ENCODE measurements around the gene DISC1.

The DISC1 gene

GRCh38 chr1:231735411-231735810 lies 108.8 kb downstream of the DISC1 start:
- Histone ChIP-seq H3F3A (ENCODE audit: insufficient read depth) (no peaks in the 10 kb centered on the region), H2AFZ (ENCODE audit: low read depth, low read length, severe bottlenecking) (no peak overlapping the region), H3K27ac (ENCODE audit: low read depth, low read length) (no peak overlapping the region), H3K9me3 (ENCODE audit: insufficient read depth, low read length) (no peaks in the 10 kb centered on the region), H3K9me2 (replicated peaks; ENCODE audit: insufficient read depth, low read length) (no peaks in the 10 kb centered on the region), H3K79me2 (ENCODE audit: insufficient read depth, low read length) (no peaks in the 10 kb centered on the region), H3K9ac (ENCODE audit: low read length) (no peak overlapping the region), H3K4me2 (ENCODE audit: low read depth, low read length, poor library complexity, severe bottlenecking) (no peak overlapping the region), H3K4me3 (ENCODE audit: insufficient read depth, low read length, poor library complexity, severe bottlenecking) (no peak overlapping the region), H3K27me3 (ENCODE audit: low read length) (no peaks in the 10 kb centered on the region), H4K20me1 (ENCODE audit: low read depth, low read length) (no peaks in the 10 kb centered on the region), H3K36me3 (ENCODE audit: low read length) (no peaks in the 10 kb centered on the region)
- TF ChIP-seq CTCF (IDR thresholded peaks at IDR 0.05; ENCODE audit: insufficient read depth, low read length, poor library complexity, severe bottlenecking) (no peak), EZH2phosphoT487 (conservative IDR thresholded peaks at IDR 0.05; ENCODE audit: low read length) (no peak)

- Histone ChIP-seq H3K4me2 (ENCODE audit: low read depth, low read length, poor library complexity, severe bottlenecking) (no peak overlapping the region), H4K20me1 (ENCODE audit: low read depth, low read length) (no peaks in the 10 kb centered on the region), H3F3A (ENCODE audit: insufficient read depth) (no peaks in the 10 kb centered on the region), H3K36me3 (ENCODE audit: low read length) (no peaks in the 10 kb centered on the region), H3K9ac (ENCODE audit: low read length) (no peak overlapping the region), H3K9me2 (replicated peaks; ENCODE audit: insufficient read depth, low read length) (no peaks in the 10 kb centered on the region), H2AFZ (ENCODE audit: low read depth, low read length, severe bottlenecking) (no peak overlapping the region), H3K27me3 (ENCODE audit: low read length) (no peaks in the 10 kb centered on the region), H3K27ac (ENCODE audit: low read depth, low read length) (no peak overlapping the region), H3K79me2 (ENCODE audit: insufficient read depth, low read length) (no peaks in the 10 kb centered on the region), H3K9me3 (ENCODE audit: insufficient read depth, low read length) (no peaks in the 10 kb centered on the region), H3K4me3 (ENCODE audit: insufficient read depth, low read length, poor library complexity, severe bottlenecking) (no peak overlapping the region)
- TF ChIP-seq CTCF (IDR thresholded peaks at IDR 0.05; ENCODE audit: insufficient read depth, low read length, poor library complexity, severe bottlenecking) = no peak
Measured at GRCh38 chr1:231735941-231736340, 109.4 kb downstream of the DISC1 start.

- Histone ChIP-seq H3K36me3 (ENCODE audit: low read length) (no peaks in the 10 kb centered on the region), H3K9me2 (replicated peaks; ENCODE audit: insufficient read depth, low read length) (no peaks in the 10 kb centered on the region), H3K27ac (ENCODE audit: low read depth, low read length) (no peak overlapping the region), H3K4me2 (ENCODE audit: low read depth, low read length, poor library complexity, severe bottlenecking) (no peak overlapping the region), H3F3A (ENCODE audit: insufficient read depth) (no peaks in the 10 kb centered on the region), H3K27me3 (ENCODE audit: low read length) (no peaks in the 10 kb centered on the region), H3K4me3 (ENCODE audit: insufficient read depth, low read length, poor library complexity, severe bottlenecking) (no peak overlapping the region), H3K79me2 (ENCODE audit: insufficient read depth, low read length) (no peaks in the 10 kb centered on the region), H3K9ac (ENCODE audit: low read length) (no peak overlapping the region), H2AFZ (ENCODE audit: low read depth, low read length, severe bottlenecking) (no peak overlapping the region), H4K20me1 (ENCODE audit: low read depth, low read length) (no peaks in the 10 kb centered on the region), H3K9me3 (ENCODE audit: insufficient read depth, low read length) (no peaks in the 10 kb centered on the region)
- TF ChIP-seq CTCF (IDR thresholded peaks at IDR 0.05; ENCODE audit: insufficient read depth, low read length, poor library complexity, severe bottlenecking) (no peak), EZH2phosphoT487 (conservative IDR thresholded peaks at IDR 0.05; ENCODE audit: low read length) (no peak)
Measured at GRCh38 chr1:231736464-231736863, 109.9 kb downstream of the DISC1 start.

GRCh38 chr1:231738554-231738953 lies 112.0 kb downstream of the DISC1 start:
- no peaks in the 10 kb centered on the region for H3F3A ChIP-seq (ENCODE audit: insufficient read depth)
- H3K27ac ChIP-seq (ENCODE audit: low read depth, low read length) = no peak overlapping the region
- H3K9me3 ChIP-seq (ENCODE audit: insufficient read depth, low read length) = no peaks in the 10 kb centered on the region
- H3K9me2 ChIP-seq (replicated peaks; ENCODE audit: insufficient read depth, low read length) = no peaks in the 10 kb centered on the region
- H3K27me3 ChIP-seq (ENCODE audit: low read length) = no peaks in the 10 kb centered on the region
- H3K79me2 ChIP-seq (ENCODE audit: insufficient read depth, low read length) = no peaks in the 10 kb centered on the region
- no peak overlapping the region for H2AFZ ChIP-seq (ENCODE audit: low read depth, low read length, severe bottlenecking)
- H3K4me2 ChIP-seq (ENCODE audit: low read depth, low read length, poor library complexity, severe bottlenecking) = no peak overlapping the region
- no peak for TF ChIP-seq CTCF (IDR thresholded peaks at IDR 0.05; ENCODE audit: insufficient read depth, low read length, poor library complexity, severe bottlenecking)
- TF ChIP-seq EZH2phosphoT487 (conservative IDR thresholded peaks at IDR 0.05; ENCODE audit: low read length) = no peak
- H4K20me1 ChIP-seq (ENCODE audit: low read depth, low read length) = no peaks in the 10 kb centered on the region
- H3K4me3 ChIP-seq (ENCODE audit: insufficient read depth, low read length, poor library complexity, severe bottlenecking) = no peak overlapping the region
- no peak overlapping the region for H3K9ac ChIP-seq (ENCODE audit: low read length)
- no peaks in the 10 kb centered on the region for H3K36me3 ChIP-seq (ENCODE audit: low read length)
